HUES64 (cell line): ENCODE measurements around the gene PRKX.
"Not testable (repeated sequence)": the region's sequence is repeated elsewhere in the genome, so short reads cannot be mapped to it uniquely, and the experiment has no call there.

Experiments
- H3K27ac ChIP-seq: 2 replicates; pipeline ENCODE4 v1.7.0; 2013; ENCODE audit warnings: low read depth, low read length, inconsistent platforms
- H3K27me3 ChIP-seq: 2 replicates; pipeline ENCODE4 v1.6.1; 2013; ENCODE audit warnings: mild to moderate bottlenecking, low read length; ENCODE audit not compliant: insufficient read depth
- H3K36me3 ChIP-seq: 2 replicates; pipeline ENCODE4 v1.6.1; 2013; ENCODE audit warnings: mild to moderate bottlenecking, low read length; ENCODE audit not compliant: insufficient read depth
- H3K4me1 ChIP-seq: 2 replicates; pipeline ENCODE4 v1.6.1; 2013; ENCODE audit warnings: mild to moderate bottlenecking, low read length, moderate library complexity; ENCODE audit not compliant: insufficient read depth
- H3K4me3 ChIP-seq: 2 replicates; pipeline ENCODE4 v1.5.1; 2013; ENCODE audit warnings: mild to moderate bottlenecking, low read length, moderate library complexity
- H3K9ac ChIP-seq: 2 replicates; pipeline ENCODE4 v1.6.1; 2013; ENCODE audit warnings: mild to moderate bottlenecking, low read depth, low read length
- H3K9me3 ChIP-seq: 2 replicates; pipeline ENCODE4 v1.6.1; 2013; ENCODE audit warnings: low read depth, low read length; ENCODE audit not compliant: insufficient read depth
- WGBS: fragments of 150-250, 120-280 bp; methylation state at CpG from one replicate; pipeline ENCODE4 v1.1.7; 2013; ENCODE audit warnings: missing lambda C conversion rate; 5-methylcytosine and 5-hydroxymethylcytosine counted together

The PRKX gene

GRCh38 chrX:3707673-3708274 lies 5.7 kb downstream of the PRKX start:
- H3K9me3 ChIP-seq, H3K36me3 ChIP-seq, H3K27me3 ChIP-seq, H3K9ac ChIP-seq, H3K27ac ChIP-seq, H3K4me3 ChIP-seq, H3K4me1 ChIP-seq: not testable (repeated sequence)
- 87% methylated on average over 3 of the region's 8 CpGs for WGBS

- H3K4me3 ChIP-seq: no peak overlapping the region
- H3K36me3 ChIP-seq: no peaks in the 10 kb centered on the region
- no peaks in the 10 kb centered on the region for H3K9me3 ChIP-seq
- no peak overlapping the region for H3K27ac ChIP-seq
- WGBS: 96% methylated on average over 11 of the region's 11 CpGs
- no peaks in the 10 kb centered on the region for H3K27me3 ChIP-seq
- H3K4me1 ChIP-seq: no peaks in the 10 kb centered on the region
- H3K9ac ChIP-seq: no peak overlapping the region
Observed at GRCh38 chrX:3706481-3706880, 7.0 kb downstream of the PRKX start.

GRCh38 chrX:3703251-3703650 lies 10.2 kb downstream of the PRKX start:
- 93% methylated on average over 3 of the region's 3 CpGs for WGBS
- H3K27me3 ChIP-seq, H3K4me1 ChIP-seq, H3K27ac ChIP-seq, H3K9me3 ChIP-seq, H3K36me3 ChIP-seq, H3K9ac ChIP-seq, H3K4me3 ChIP-seq: not testable (repeated sequence)

GRCh38 chrX:3702095-3702494 lies 11.4 kb downstream of the PRKX start:
- H3K4me1 ChIP-seq, H3K36me3 ChIP-seq, H3K9me3 ChIP-seq, H3K4me3 ChIP-seq, H3K9ac ChIP-seq, H3K27me3 ChIP-seq: not testable (repeated sequence)
- WGBS: 13% methylated on average over 2 of the region's 3 CpGs
- H3K27ac ChIP-seq: peak overlapping the region; percentile 58; the same call in 1 of the 2 replicates

- 86% methylated on average over 10 of the region's 10 CpGs for WGBS
- not testable (repeated sequence) for H3K9me3 ChIP-seq, H3K9ac ChIP-seq, H3K4me3 ChIP-seq, H3K27me3 ChIP-seq, H3K4me1 ChIP-seq, H3K36me3 ChIP-seq
- H3K27ac ChIP-seq: peak overlapping the region; percentile 58; the same call in 1 of the 2 replicates
Observed at GRCh38 chrX:3701445-3701928, 12.0 kb downstream of the PRKX start.

- Histone ChIP-seq H3K4me1 (peaks cover 2% of the 10 kb centered on the region), H3K27ac (no peak overlapping the region), H3K9ac (no peak overlapping the region), H3K27me3 (no peaks in the 10 kb centered on the region), H3K4me3 (no peak overlapping the region), H3K36me3 (no peaks in the 10 kb centered on the region), H3K9me3 (no peaks in the 10 kb centered on the region)
- WGBS: 89% methylated on average over 9 of the region's 9 CpGs
Observed at GRCh38 chrX:3699821-3700381, 13.5 kb downstream of the PRKX start.

GRCh38 chrX:3697701-3698279 lies 15.7 kb downstream of the PRKX start:
- WGBS: 85% methylated on average over 16 of the region's 16 CpGs
- Histone ChIP-seq H3K9ac (no peak overlapping the region), H3K27ac (peak overlapping the region; percentile 55; the same call in 1 of the 2 replicates), H3K36me3 (no peaks in the 10 kb centered on the region), H3K27me3 (no peaks in the 10 kb centered on the region), H3K4me3 (no peak overlapping the region), H3K9me3 (no peaks in the 10 kb centered on the region), H3K4me1 (peaks cover 2% of the 10 kb centered on the region)

- Histone ChIP-seq H3K9me3 (no peaks in the 10 kb centered on the region), H3K36me3 (no peaks in the 10 kb centered on the region), H3K27ac (peak overlapping the region; percentile 55; the same call in 1 of the 2 replicates), H3K4me3 (no peak overlapping the region), H3K4me1 (peaks cover 2% of the 10 kb centered on the region), H3K27me3 (no peaks in the 10 kb centered on the region), H3K9ac (no peak overlapping the region)
- 90% methylated on average over 9 of the region's 9 CpGs for WGBS
Observed at GRCh38 chrX:3697220-3697684, 16.2 kb downstream of the PRKX start.

- H3K27me3 ChIP-seq: no peaks in the 10 kb centered on the region
- no peak overlapping the region for H3K4me3 ChIP-seq
- peaks cover 2% of the 10 kb centered on the region for H3K4me1 ChIP-seq
- H3K9ac ChIP-seq: no peak overlapping the region
- no peaks in the 10 kb centered on the region for H3K36me3 ChIP-seq
- no peak overlapping the region for H3K27ac ChIP-seq
- no peaks in the 10 kb centered on the region for H3K9me3 ChIP-seq
- WGBS: 96% methylated on average over 5 of the region's 5 CpGs
Observed at GRCh38 chrX:3695536-3695935, 17.9 kb downstream of the PRKX start.

- 92% methylated on average over 3 of the region's 3 CpGs for WGBS
- no peak overlapping the region for H3K27ac ChIP-seq
- H3K4me1 ChIP-seq: no peaks in the 10 kb centered on the region; the same call in 1 of the 2 replicates
- H3K4me3 ChIP-seq: no peak overlapping the region
- no peaks in the 10 kb centered on the region for H3K9me3 ChIP-seq
- no peaks in the 10 kb centered on the region for H3K36me3 ChIP-seq
- no peak overlapping the region for H3K9ac ChIP-seq
- no peaks in the 10 kb centered on the region for H3K27me3 ChIP-seq
Observed at GRCh38 chrX:3690140-3690539, 23.3 kb downstream of the PRKX start.

GRCh38 chrX:3683236-3683635 lies 30.2 kb downstream of the PRKX start:
- WGBS: 93% methylated on average over 6 of the region's 7 CpGs

More at GRCh38 chrX:3683236-3683635, 30.2 kb downstream of the PRKX start:
- H3K4me1 ChIP-seq, H3K9ac ChIP-seq, H3K9me3 ChIP-seq, H3K4me3 ChIP-seq, H3K27me3 ChIP-seq, H3K36me3 ChIP-seq, H3K27ac ChIP-seq: not testable (repeated sequence)
